Inflammatory macrophage treated with lipopolysaccharide for 1 hour (primary cell): ENCODE measurements around the gene MUSK.
"Not testable (repeated sequence)": the region's sequence is repeated elsewhere in the genome, so short reads cannot be mapped to it uniquely, and the experiment has no call there.

ENCODE experiments used
- DNase-seq, 2 donors: peaks; one replicate each; pipeline ENCODE4 v3.0.0-alpha.2; 2020 to 2022

MUSK gene

DNA sequence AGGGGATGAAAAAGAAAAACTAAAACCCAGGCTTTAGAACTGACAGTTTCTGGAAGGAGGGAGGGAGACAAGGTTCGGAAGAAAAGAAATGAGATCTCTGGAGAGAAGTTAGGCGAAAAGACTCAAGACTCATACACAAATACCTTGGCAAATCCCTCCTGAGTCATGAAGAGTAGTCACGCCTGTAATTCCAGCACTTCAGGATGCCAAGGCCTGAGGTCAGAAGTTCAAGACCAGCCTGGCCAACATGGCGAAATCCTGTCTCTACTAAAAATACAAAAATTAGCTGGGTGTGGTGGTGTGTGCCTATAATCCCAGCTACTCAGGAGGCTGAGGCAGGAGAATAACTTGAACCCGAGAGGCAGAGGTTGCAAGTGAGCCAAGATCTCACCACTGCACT, 27.3 kb downstream of the MUSK start:
- DNase-seq: not testable (repeated sequence)

DNA sequence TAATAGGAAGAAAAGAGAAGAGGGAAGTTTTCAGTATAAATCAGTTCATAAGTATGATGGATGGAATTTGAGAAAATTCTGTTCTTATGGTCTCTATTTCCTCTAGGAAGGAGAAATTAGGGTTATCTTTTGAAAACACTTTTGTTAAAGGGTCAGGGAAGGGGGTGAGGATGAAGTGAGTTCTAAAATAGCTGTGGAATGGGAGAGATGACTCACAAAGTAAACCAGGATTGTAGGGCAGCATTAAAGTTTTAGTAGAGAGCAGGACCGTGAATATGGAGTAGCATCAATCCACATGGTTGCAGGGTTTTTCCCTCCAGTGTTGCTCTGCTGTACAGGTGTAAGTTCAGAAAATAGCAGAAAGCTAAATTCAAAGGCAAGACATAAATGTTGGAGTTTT, 32.4 kb downstream of the MUSK start:
- no peak for DNase-seq

DNA sequence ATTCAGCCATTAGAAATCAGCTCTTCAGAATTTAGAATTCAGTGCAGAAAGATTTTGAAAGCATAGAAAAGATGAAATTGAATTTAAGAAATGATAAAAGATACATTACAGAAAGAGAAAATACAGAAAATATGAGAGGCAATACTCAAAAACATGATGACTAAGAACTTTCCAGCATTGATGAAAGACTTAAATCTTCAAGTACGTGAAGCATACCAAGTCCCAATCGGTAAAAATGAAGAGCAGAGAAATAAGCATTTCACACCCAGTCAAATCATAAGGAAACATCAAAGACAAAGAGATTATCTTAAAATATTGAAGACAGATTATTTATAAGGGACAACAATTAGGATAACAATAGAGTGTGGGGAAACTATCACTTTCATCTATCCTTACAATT, 35.1 kb downstream of the MUSK start:
- DNase-seq: no peak

DNA sequence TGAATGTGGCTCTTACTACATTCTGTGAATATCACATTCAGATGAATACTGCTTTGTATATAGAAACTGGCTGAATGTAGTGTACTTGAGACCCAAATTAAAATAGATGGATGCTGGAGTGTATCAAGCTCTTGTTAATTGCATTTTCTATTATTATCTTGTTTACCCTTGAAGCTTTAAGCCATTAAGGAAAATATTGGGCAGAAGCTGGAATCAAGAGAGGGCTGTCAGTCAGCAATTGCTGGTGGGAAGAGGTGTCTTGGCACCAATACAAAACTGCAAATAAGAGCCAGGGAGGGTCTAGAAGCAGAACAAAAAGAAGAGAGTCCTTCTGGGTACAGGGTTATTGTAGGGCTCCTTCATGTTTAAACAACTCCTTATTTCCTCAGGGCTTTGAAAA, 38.8 kb downstream of the MUSK start:
- DNase-seq: no peak

DNA sequence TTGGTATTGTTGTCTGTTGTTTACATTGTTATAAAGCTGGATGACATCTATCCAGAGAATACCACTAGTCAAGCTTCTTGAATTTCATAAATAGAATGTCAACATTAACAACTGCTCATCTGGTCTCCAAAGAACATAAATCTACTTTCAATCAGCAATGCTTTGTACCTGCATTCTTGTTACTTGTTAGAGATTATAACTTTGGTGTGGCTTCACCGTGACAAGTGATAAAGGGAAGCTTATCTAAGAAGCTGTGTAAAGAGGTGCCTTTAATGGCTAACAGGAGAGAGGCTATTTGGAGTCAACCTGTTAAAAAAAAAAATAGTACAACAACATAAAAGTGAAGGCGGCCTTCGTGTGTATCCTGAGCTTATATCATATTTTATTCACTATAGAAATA, 41.8 kb downstream of the MUSK start:
- DNase-seq: no peak

DNA sequence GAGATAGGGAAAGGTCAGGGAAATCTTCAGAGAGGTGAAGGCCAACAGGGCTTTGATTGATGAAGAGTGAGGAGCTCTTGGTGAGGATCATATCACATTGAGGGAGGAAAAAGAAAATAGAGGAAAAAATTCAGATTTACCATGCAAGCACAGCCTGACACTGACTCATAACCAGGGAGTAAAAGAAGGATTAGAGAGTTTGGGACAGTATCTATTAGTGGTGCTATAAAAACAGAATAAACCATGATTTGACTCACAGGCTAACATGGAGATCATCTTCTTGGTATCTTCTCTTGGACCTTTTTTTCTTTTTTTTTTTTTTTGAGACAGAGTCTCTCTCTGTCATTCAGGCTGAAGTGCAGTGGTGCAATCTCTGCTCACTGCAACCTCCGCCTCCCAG, 44.4 kb downstream of the MUSK start:
- no peak for DNase-seq

DNA sequence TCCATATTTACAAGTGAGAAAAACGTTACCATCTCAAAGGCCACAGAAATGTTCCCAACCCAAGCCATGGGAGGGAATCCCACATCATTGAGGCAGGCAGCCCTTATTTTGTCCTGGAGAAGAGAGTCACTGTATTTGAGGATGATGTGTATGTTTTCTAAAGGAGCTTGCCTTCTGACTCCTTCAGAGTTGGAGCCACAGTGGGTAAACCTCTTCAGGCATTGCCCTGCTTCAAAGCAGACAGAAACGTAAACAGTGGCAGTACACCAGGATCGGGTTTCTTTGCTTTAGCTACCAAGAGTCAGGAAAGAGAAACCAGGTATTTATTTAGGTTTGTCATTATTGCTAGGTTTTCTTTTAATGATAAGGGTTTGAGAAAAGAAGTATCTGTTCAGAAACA, 45.7 kb downstream of the MUSK start:
- DNase-seq: no peak

DNA sequence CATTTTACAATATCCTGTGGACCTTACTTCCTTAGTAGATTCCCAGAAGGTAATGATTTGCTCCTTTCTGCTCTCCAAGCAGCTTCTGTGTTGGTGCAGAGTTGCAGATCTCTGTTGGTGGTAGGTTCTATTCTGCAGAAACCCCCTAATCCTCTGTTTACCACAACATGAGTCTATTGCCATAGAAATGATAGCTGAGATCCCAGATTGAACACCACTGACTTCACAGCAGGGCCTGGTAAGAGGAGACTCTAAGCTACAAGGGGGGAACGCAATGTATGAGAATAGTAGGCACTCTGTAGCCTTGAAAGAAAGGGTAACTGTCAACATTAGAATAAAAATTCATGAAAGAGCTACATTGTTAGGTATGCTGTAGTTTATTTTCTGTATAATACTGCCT, 59.5 kb downstream of the MUSK start:
- no peak for DNase-seq

DNA sequence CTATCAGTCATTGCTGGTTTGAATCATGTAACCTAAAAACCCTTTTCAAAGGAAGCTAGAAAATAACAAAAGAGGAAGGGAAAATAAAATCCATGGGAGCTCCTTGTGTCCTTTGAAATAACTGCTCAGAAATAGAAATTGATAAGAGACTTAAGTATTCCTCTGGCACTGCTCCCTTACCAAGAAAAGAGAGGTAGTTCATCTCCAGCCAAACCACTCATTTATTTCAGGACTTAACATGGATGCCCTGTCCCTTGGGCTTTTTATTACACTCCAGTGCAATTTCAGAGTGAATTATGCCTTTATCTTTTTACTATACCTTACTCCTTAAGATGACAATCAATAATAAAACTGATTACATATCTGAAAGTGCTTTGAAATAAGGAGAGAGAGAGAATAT, 61.0 kb downstream of the MUSK start:
- DNase-seq: no peak

DNA sequence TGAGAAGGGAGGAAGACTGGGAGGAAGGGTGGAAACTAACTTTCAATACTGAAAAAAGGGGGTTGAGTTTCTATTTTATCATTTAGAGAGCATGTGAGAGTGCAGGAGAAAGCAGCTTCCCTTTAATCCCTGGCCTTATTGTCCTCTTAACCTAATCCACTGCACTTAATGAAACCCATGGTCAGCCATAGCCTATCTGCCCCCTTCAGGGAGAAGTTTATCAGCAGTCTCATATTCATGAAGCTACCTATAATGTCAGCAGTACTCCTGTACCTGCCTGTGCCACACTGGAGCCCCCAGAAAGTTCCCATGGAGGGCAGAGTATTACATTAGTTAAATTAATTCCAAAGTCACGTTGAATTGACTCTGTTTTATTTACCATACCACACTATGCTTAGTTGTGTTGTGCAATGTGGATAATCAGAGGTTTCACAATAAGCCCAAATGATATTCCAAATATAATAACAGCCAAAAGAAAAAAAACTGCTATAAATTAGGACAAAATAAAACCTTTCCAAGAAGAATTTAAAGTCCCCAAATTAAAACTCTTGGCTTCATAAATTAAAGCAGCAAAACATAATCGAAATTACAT, 62.9 kb downstream of the MUSK start:
- DNase-seq: no peak

DNA sequence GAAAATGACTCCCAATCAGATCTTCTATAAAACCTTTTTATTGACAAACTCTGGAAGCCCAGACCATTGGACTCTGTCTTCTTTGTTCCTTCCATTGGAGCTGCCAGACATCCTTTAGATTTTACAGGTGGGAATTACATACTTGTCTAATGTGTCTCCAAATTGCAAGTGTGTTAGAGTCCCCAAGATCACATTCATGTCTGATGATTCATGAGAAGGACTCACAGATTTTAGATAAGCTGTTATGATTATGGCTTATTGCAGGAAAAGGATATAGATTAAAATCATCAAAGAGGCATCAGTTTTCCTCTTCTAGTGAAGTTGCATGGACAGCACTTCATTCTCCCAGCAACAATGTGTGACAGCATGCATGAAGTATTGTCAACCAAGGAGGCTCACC, 70.4 kb downstream of the MUSK start:
- no peak for DNase-seq

DNA sequence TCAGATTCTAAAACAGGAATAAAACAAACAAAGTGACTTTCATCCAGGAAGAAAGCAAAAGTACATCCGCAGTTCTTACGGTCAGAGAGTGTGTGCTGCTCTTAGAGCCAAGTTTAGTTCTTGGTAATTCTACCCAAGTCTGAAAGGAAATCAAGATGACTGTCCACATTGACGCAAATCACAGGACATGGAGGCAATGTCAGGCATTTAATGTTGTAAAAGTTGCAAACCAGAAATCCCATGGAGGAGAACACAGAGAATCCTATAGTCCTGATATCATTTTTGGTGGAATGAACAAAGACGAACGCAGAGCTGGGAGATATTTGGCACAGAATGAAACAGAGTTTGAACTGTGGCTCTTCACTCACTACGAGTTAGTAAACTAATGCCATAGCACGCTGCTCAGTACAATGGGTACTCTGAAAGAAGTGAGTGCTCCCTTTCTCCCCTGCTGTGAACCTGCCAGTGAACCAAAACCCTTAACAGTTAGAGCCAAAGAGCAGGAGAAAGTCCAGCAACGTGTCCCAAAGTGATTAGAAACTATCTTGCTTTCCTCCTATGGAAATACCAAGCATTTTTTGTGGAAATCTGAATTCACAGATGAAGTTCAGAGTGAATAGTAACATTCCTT, 74.3 kb downstream of the MUSK start:
- no peak for DNase-seq

DNA sequence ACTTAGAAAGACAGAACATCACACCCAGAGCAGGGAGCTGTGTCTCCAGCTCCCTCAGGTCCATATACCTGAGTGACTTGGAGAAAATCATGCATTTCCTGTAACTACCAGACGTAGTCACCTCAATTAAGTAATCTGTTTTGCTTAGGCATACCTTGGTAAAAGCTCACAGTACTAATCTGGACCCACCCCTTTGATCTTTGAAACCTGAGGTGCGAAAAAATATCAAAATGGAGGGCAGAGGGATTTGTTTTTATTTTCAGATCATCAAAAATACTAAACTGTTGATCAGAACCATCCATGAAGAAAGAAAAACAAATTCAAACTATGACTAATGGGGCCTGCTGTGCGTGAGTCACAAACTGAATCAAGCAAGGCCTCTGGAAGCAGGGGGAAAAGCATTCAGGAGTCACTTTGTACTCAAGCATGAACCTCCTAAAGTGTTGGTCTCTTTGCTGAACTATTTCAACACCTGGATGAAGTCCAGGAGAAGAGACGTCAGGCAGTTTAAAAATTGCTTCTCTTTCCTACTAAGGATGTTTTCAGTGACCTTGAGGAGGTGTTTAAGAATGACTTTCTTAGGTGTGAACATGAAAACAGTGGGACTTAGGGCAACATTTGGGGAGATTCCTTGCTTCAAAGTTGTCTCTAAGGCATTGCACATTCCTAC, 76.3 kb downstream of the MUSK start:
- no peak for DNase-seq

DNA sequence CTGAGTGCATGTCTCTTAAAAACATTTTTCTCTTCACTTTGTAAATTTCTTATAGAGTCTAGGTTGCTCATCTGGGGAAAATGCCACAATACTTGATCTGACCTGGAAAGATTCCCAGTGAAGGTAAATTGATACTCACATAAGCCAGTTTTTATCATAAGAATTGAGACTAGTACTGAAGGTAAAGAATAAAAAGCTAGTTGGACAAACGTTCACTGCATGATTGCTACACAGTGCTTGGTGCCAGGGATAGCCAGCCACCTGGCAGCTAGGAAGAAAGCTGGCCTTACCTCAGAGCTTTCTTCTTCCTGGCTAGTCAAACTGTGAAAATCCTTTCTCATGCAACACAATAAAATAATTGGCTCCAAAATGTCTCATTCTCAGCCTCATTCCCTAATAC, 77.1 kb downstream of the MUSK start:
- DNase-seq: no peak

DNA sequence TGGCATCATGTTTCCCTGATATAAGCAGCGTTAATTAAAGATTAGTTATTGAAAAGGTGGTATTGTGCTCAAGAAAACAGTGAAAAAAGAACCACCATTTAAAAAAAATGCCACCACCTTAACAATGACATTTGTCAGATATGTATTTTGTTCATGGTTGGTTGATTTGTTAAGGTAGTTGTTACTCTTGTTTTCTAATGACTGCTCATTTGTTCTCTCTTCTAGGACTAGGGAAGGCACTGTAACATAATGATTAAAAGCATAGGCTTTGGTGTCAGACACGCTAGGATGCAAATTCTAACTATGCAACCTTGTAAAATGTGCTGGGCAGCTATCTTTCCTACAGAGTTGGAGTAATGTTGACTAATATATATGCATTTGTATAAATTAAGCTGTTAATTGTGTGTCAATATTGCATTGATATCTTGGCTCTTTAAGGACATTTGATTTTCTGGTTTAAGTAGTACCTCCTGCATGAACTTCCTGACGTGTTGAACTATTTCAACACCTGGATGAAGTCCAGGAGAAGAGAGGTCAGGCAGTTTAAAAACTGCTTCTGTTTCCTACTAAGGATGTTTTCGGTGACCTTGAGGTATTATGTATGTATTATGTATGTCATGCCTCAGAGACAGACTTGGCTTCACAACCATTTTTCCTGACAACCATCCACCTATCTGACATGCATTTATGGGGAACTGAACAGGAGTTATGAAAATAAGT, 77.8 kb downstream of the MUSK start:
- DNase-seq: no peak

DNA sequence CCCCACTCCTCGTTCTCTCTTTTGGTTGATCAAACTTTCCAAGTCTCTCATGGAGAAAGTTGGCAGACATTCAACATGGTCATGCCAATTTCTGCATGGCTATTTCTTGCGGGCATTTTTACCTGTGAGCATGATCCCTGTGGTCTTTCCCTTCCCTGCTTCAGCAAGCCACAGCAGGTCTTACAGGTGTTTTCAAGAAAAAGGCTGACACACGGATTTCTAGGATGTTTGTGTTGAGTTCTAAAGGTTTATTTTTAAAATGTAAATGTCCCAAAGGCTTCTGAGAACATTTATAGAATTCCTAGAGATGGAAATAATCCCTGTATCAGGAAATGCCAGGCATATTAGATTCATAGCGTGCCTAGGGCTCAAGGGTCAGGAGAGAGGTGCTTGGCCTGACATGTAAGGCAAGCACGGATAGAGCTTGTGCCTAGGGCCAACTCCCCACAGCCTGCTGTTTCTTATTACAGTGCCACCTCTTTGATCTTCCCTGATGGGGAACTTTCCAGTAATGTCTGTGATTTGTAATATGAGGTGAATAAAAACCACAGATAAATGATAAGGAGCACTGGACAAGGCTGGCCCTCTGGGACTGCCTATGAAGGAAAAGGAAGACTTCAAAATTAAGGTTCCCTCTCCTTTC, 79.8 kb downstream of the MUSK start:
- no peak for DNase-seq

DNA sequence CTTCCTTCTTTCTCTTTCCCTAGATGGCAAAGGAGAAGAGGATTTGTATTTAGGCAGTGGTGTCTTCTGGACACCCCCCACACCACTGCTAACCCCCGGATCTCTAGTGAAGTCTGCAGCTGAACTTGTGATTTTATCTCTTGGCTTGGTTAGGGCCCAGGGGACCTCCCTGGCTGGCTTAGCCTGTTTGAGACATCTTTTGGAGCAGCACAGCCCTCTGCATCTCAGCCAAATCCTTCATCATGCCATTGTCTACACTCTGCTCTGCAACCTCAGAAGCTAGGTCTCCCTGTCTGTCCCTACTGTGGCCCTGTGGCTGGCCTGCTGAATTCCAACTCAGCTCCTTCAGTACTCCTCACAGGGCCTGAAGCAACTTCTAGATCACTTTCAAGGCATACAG, 81.7 kb downstream of the MUSK start:
- DNase-seq: no peak

DNA sequence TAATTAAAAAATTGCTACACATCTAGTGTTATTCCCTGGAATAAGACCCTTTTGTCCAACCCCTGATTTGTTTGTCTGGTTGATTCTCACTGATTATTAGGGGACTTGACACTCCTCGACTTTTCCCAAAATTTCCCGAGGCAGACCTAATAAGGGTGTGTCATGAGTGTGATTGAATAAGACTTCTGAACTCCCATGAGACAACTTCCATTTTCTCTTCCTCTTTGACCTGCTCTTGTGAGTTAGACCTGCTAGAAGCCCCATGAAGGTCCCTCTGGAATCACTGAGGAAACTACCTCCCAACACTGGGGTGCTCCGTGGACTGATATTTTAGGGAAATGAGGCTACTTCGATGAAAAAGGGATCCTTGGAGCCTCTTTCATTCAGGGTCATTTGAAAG, 83.4 kb downstream of the MUSK start:
- DNase-seq: peak; percentile 34 to 59

DNA sequence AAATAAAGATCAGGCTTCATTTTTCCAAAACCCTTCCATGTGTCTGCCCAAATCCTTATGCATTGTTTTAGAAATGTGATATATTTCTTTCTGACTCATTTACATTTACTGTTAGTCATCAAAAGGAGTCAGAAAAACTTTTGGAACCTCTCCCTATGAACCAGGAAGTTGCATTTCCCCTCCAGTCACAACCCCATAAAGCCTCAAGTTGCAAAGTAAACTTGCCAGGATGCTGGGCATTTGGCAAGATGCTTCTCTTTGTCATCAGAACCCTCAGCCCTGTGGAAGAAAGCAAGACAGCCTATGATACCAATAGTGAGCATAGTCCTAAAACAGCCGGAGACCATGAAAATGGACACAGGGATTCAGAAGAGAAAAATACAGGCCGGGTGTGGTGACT, 84.2 kb downstream of the MUSK start:
- peak; percentile 76 to 84 for DNase-seq

DNA sequence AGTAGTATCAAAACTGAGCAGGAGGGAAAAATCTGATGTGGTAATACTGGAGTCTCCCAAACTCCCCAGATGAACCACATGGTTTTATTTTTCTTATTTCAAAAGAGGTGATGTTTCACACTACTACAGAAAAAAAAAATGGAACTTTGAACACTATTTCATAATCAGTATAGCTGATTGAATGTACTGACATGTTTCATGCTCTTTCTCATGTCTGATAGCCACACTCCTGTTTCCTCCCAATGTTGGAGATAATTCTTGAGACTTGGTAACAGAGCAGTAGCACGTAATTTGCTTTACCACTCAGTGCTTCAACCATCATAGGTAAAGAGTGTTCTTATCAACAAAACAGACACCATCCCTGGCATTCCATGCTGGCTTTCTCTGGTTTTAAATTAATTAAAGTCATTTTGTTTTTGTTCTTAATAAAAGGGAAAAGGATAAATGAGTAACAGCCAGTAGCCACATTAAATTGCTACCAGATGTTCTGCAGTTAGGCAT, 85.2 kb downstream of the MUSK start:
- DNase-seq: peak; percentile 88

DNA sequence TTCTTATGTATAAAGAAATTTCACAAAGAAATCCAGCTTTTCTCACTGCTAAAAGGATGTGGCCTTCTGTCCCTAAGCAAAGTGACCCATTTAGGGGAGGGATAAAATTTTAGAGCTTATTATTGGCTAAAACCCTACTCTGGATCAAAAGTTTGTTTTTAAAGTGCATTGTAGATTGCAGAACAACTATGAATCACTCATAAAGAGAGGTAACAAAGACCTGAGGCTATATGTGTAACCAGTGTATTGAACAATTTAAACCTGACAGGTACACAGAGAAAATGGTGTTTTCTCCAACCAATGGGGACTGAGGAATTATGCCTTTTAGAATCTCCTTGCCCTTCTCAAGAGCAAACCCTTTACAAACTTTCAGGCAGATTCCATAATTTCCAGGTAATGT, 86.6 kb downstream of the MUSK start:
- no peak for DNase-seq

DNA sequence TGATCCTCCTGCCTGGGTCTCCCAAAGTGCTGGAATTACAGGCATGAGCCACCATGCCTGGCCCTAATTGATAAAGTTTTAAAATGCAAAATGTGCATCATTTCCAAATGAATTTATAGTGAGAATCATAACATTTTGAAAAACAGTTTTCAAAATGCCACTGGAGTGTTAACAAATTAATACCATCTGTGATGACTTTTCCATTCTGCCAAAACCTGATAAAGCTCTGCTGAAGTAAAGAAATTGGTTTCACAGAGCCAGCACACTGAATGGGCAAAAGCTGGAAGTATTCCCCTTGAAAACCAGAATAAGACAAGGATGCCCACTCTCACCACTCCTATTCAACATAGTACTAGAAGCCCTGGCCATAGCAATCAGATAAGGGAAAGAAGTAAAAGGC, 89.6 kb downstream of the MUSK start:
- DNase-seq: no peak

DNA sequence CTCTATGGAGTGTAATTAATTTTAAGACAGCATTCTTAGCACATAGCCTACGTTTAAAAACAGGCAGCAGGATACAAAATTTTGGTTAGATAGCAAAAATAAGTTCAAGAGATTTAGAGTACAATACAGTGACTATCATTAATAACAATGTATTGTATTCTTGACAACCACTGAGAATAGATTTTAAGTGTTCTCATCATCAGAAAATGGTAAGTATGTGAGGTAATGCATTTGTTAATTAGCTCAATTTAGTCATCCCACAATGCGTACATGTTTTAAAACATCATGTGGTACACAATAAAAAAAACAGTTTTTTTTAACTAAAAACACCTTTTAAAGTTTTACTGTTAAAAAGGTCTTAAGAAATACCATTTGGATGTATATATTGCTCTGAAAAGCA, 94.2 kb downstream of the MUSK start:
- no peak for DNase-seq
